Inflammatory macrophage (primary cell): Measurements from ENCODE around the gene SFXN1.
"Not testable (repeated sequence)": the region's sequence is repeated elsewhere in the genome, so short reads cannot be mapped to it uniquely, and the experiment has no call there.

Experiments
- DNase-seq, 2 donors: peaks; one replicate each; pipeline ENCODE4 v3.0.0-alpha.2; 2020 to 2022

Gene SFXN1

DNA sequence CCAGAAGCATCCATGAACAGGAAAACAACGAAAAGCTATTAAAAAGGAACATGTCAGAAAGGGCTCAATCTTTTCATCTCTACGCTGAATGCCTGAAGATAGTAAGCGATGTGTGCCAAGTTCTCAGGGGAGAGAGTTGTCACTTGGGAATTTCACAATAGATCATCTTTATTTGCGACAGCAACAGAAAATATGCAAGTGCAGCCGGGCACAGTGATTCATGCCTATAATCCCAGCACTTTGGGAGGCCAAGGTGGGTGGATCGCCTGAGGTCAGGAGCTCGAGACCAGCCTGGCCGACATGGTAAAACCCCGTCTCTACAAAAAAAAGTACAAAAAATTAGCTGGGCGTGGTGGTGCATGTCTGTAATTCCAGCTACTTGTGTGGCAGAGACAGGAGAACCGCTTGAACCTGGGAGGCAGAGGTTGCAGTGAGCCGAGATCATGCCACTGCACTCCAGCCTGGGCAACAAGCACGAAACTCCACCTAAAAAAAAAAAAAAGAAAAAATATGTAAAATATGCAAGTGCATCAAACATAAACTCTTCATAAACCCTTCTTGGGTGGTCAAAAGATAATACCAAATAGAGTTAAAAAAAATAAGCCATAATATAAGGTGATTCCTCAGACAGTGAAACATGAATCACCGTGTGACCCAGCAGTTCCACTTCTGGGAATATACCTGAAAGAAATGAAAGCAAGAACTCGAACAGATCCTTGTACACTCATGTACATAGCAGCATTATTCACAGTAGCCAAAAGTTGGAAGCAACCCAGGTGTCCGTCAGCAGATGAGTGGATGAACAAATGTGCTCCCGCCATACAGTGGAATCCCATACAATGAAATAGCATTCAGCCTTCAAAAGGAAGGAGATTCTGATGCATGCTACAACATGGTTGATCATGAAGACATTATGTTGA, 16.2 kb downstream of the SFXN1 start:
- no peak for DNase-seq

DNA sequence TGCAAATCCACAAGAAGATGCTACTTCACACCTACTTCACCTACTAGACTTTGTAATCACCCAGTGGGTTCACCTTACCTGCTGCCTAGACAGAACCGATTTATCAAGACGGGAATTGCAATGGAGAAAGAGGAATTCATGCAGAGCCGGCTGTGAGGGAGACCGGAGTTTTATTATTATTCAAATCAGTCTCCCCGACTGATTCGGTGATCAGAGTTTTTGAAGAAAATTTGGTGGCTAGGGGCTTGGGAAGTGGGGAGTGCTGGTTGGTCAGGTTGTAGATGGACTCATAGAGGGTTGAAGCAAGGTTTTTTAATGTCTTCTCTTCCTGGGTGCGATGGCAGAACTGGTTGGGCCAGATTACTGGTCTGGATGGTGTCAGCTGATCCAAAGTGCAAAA, 23.4 kb downstream of the SFXN1 start:
- no peak for DNase-seq

DNA sequence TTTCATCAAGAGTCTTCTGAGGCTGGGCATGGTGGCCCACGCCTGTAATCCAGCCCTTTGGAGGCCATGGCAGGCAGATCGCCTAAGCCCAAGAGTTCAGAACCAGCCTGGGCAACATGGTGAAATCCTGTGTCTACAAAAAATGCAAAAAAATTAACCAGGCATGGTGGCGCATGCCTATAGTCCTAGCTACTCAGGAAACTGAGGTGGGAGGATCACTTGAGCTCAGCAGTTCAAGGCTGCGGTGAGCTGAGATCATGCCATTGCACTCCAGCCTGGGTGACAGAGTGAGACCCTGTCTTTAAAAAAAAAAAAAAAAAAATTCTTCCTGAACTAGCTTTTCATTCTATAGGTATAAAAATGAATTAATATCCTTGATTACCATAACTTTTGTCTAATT, 29.3 kb downstream of the SFXN1 start:
- not testable (repeated sequence) for DNase-seq

DNA sequence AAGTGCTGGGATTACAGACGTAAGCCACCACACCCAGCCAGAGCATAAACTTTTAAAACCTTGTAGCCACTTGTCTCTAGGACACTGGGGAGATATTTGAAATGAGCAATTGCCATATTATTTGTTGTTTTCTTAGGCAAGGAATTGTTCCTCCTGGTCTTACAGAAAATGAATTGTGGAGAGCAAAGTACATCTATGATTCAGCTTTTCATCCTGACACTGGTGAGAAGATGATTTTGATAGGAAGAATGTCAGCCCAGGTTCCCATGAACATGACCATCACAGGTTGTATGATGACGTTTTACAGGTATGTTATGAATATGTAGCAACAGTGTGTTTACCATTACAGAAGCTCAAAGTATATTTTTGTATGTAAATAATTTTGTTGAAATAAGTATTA, 30.5 kb downstream of the SFXN1 start:
- DNase-seq, result no peak

DNA sequence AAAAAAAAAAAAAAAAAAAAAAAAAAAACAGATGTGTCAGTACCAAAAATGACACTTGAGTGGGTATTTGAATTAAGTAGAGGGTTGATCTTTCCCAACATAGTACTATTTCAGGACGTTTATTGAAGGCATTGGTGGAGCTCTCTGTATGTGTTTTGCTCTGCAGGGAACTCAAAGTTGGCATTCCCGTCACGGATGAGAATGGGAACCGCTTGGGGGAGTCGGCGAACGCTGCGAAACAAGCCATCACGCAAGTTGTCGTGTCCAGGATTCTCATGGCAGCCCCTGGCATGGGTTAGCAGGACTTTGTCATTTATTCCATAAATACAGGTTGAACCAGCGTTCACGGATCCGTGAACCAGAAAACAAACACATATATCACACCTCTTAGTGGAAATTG, 34.9 kb downstream of the SFXN1 start:
- DNase-seq, result no peak

DNA sequence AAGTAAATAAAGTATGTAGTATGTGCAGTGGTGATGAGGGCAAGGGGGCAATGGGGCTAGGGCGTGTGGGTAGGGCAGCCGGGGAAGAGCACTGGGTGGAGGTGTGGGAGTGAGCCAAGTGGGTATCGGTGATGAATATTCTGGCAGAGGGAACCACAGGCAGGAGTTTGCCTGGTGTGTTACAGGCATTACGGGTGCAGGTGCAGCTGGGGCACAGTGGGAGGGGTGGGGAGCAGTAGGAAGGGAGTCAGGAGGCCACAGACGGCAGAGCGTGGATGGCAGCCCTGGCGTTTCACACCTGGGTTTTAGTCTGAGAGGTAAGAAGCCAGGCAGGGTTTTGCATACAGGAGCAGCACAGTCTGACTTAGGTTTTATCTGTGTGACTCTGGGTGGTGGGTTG, 35.4 kb downstream of the SFXN1 start:
- no peak for DNase-seq

DNA sequence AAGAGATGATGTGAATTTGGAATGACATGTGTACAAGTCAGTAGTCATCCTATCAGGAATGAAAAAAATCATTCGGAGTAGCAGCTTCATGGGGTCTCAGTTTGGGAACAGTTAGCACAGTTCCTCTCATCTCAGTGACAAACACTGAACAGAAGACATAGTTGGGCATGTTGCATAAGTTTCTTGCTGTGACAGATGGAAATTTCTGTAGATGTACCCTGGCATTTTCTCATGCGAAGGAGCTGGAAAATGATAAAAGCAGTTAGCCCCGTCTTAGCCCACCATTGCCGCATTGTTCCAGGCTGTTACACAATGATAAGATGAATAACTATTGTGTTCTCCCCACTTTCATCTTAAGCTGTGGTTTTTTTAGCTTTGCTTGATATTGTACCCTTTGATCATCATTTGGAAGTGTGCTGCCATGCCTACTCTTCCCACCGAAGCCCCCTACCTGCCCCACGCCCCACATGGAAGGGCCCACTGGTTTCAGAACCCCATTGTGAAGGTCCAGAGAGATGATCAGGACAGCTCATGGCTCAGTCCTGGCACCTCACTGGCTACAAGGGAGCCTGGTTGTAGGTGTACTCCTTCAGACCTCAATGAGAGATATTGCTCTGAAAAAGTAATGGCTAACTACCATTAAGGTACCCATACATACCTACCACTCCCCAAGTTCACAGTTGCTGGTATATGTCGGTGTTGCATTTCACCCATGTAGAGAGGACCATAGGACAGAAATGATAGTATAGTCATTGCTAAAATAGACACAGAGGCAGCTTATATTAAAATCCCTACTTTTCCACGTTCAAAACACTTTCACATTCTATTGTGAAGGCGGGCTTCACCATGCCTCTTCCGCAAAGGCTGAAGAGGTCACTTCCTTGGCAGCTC, 38.8 kb downstream of the SFXN1 start:
- DNase-seq, result no peak

DNA sequence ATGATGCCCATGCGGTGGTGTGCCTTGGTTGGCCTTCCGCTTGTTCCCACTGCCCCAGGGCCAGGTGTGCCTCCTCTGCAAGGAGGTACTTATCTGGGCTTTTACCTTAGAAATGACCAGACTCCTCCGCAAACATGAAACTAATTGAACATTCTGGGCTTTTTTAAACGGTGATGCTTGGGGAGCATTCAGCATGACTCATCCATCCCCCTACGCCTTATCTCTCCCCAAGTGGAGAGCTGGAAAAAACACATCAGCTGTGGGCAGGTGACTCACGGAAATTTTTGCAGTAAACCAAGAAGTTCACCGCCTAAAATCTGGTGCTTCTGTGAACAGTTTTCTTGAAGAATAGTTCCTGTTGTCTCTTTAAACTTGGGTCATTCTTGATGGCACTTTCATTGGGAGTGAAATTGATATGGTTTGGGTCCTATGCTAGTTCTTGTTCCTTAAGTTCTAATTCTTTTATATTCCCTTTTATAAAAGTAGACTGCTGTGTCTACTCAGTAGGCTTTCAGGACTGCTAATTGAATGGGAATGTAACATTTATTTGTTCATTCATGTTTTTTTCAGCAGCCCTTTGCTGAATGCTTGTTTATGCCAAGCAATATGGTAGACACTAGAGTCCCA, 39.6 kb downstream of the SFXN1 start:
- DNase-seq, result no peak

DNA sequence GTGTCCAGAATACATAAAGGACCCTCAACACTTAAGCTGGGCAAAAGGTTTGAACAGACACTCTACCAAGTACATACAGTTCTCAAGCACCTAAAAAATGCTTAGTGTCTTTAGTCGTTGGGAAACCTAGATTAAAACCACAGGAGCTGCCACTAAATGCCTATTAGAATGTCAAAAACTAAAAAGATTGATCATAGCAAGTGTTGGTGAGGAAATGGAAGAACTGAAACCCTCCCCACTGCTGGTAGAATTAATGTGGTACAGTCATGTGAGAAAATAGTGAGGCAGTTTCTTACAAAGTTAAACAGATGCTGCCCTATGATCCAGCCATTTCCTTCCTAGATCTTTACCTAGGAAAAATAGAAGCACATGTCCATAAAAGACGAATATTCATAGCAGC, 40.6 kb downstream of the SFXN1 start:
- DNase-seq, result no peak

DNA sequence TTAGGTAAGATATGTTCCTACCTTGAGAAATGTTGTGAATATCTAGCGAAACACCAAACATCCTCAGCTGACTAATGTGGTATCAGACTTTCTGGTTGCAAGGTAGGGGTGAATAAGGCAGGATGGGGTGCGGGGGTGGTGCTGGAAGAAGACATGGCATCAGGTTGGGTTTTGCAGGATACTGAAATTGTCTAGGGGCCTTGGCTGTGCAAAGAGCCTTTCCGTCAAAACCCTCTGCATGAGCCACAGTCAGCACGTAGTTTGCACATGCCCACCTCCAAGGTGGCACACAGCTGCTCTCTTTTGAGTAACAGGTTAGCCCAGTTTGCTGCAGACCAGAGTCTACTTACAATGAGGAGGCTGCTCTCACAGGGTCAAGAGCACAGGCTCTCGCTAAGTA, 42.0 kb downstream of the SFXN1 start:
- no peak for DNase-seq

DNA sequence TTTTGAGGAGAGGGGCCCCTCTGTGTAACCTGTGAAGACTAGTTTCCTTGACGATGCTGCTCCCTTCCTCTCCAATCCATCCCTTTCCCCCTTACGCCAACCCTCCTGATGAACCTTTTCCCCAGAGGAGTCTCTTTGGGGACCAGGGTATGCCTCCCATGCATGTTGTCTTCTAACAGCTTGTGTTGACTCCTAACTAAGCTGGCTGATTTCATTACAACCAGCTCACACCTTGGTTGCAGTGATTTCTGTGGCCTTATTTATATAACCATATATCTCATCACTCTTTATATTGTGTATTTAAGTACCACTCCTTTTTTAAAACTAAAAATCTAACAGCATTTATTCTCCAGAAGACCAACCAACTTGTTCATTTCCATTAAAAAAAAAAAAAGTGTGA, 42.5 kb downstream of the SFXN1 start:
- DNase-seq, result no peak

DNA sequence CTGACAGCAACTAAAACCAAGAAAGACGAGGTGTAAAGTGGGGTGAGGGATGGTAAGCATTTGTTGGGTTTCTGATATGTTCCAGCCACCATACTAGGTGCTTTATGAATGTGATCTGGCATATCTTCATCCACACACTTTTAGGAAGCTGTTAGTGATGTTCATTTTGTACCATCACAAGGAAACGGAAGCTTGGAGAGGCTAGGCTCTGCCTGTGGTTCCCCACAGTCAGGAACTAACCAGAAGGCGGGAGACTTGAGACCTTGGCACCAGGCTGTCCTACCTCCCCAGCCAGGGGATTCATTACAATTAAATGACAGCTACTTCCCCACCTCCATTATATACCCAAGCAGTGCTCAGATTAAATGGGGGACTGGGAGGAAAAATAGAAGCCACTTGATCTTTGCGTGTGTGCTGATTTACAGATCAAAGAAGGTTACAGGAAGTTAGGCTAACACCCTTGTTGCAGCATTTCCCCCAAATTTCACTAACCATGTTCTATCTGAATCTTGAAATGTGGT, 43.0 kb downstream of the SFXN1 start:
- no peak for DNase-seq

DNA sequence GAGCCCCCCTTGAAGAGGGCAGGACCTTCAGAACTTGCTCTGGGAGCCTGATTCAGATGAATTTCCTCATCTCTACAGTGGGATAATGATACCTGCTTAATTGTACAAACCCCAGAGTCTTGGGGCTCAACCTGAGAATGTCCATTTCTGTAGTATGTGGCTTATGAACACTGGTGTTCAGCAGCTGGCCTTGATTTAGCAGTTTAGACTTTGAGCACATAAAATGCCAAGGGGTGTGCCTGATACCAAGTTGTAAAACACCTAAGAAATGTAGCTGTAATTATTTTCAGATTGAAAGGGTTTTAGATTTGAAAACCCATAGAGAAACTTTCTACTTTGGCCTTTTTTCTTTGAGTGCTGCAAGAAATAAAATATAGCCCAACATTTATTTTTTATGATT, 44.9 kb downstream of the SFXN1 start:
- no peak for DNase-seq

DNA sequence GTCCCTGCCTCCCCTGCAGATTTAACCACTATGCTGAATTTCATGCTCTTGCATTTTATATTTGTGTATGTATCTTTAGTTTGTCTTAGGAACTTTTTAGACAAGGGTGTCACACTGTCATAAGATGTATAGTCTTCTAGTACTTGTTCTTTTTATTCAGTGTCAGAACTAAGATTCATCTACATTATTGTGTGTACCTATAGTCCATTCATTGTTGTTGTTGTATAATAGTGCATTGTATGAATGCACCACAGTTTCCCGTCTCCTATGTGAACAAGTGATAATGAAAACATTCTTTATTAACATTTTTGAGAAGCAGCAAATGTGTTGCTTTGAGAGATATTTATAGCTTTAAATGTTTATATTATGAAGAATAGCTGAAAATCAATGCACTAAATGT, 45.9 kb downstream of the SFXN1 start:
- DNase-seq, result no peak

DNA sequence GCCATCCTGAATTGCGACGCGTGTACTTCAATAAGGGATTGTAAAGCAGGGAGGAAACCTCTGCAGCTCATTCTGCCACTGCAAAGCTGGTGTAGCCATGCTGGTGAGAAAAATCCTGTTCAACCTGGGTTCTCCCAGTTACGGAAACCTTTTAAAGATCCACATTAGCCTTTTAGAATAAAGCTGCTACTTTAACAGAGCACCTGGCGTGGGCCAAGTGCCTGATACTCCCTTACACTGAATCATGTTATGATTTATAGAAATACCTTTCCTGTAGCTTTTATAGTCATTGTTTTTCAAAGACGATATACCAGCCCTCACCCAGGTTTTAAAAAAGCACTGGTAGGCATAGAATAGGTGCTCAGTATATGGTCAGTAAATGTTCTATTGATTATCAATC, 48.3 kb downstream of the SFXN1 start:
- DNase-seq, result no peak

DNA sequence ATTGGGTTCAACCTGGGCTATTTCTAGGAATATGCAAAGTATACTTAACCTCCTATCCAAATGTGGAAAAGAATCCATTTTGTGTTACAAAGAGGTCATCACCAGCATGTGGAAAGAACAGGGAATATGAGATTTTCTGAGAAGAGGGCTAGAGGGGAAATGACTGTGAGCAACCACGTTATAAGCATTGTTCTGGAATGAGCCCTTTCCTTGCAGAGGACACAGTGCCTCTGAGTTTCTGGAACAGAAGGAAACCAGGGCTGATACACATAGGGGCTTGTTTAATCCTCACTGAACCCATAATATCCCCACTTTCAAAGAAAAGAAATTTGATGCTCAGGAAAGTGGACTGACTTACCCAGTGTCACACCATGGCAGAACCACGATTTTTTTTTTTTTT, 53.0 kb downstream of the SFXN1 start:
- no peak for DNase-seq

DNA sequence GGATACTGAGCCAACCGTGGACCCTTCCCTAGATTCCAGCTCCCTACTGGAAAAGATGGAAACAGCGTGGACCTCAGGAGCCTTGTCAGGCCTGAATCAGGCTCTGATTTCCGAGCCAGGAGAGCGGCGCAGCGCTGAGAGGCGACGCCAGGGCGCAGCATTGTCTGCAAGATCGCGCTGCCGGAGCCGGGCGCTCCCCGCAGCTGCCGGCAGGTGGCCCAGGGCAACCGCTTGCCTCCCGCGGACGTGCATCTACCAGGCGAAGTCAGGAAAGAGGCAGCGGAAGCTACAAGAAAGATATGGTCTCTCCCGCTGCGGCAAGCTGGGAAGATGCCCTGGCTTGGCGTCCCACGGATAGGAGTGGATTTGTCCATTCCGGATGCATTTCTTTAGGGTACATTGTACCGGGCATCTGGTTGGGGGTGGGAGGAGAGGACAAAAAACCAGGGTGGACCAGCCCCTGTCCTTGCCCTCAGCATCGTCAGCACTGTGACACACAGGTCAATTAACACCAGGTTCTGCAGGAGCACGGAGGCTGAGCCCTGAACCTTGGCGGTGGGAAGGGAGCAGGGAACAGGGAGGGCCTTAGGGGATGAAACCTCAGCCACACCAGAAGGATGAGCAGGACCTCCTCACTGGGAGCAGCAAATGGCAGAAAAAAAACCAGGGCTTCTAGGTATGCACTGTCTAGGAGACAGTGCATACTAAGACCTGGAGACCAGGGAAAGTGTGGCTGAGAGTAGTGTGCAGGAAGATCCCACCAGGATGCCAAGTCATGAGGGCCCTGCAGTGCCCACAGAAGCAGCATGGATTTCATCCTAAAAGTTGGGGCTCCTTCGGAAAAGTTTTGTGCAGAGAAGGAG, 55.9 kb downstream of the SFXN1 start:
- DNase-seq, result peak; percentile 83 to 88

DNA sequence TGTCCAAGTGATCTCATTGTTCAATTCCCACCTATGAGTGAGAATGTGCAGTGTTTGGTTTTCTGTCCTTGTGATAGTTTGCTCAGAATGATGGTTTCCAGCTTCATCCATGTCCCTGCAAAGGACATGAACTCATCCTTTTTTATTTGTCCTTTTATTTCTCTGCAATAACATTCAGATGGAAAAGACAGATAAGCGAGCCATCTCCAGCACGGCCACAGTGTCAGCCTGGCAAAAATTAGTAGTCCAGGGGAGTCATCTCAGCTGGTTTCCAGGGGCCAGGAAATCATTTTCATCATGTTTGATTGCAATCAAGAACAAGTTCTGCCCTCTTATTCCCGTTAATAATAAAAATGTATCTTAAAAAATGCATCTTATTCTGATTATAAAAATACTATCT, 57.0 kb downstream of the SFXN1 start:
- DNase-seq, result not testable (repeated sequence)

DNA sequence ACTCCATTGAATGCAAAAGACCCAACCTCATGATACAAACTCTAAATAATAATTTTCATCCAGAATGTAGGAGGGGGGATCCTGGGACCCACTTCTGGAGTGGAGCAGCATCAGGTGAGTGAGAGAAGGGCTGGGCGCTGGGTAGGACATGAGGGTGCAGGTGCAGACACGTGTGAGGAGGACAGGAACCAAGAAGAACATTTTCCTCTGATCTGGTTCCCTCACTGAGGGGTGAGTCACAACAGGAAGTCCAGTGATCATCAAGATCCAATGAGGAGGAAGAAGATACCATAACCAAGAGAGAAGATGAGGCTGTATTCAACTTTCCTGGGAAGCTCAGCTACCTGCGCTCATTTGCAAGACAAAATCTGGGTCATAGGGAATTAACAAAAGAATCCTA, 57.4 kb downstream of the SFXN1 start:
- DNase-seq, result peak; percentile 34 to 41

DNA sequence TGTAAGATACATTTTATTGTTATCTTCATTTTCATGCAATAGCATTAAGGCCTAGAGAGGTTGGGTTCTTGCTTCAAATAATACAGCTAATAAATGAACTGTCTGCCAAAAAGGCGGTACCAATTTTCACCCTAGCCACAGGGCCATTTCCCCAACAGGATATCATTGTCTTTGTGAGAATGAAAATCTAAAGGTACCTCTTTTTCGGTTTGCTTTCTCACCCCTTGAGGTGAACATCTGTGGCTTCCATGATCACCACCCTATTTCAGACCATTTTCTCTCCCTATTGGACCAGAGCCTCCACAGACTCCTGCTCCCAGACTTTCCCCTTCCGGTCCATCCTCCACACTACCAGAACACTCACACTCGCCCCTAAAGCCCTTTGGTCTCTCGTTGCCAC, 60.2 kb downstream of the SFXN1 start:
- no peak for DNase-seq

DNA sequence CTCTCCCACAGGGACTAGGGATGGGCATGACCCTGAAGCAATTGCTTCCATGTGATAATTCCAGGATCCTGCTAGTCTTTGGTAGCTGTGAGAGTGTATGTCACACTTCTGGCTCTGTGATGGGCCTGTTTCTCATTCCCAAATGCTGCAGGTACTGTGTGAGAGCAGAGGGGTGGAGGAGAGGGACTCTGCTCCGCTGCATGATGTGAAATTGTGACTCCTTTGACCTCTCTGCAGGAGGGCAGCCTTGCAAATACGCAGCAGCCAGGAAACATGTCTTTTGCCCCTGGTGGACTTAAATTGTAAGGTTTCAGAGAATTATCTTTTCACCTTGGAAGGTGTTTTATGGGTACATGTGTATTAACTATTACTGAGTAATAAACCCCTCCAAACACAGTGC, 61.6 kb downstream of the SFXN1 start:
- DNase-seq, result no peak

DNA sequence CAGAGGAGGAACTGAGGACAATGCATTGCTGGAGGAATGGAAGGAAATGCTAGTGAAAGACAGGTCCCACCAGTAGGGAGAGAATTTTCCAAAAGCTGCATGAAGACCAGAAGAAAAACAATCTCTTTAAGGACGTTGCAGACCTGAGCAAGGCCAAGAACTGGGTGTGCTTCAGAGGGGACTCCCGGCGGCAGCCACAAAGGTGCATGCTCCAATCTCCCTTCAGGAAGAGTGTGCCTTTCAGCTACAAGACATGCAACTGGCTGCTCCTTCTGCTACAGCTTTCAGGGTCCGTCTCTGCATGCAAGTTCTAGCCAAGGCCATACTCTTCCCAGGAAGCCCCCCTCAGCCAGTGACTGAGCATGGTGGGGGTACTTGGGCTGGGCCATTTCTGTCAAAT, 62.9 kb downstream of the SFXN1 start:
- no peak for DNase-seq
